Measurements from ENCODE around the gene RGL1.

Gene RGL1

GRCh38 chr1:183764981-183765380, 39.9 kb upstream of the RGL1 start:
- Histone ChIP-seq H4K20me1 (ENCODE audit: control insufficient read depth, insufficient read depth, low read depth, low read length) (no peaks in the 10 kb centered on the region), H3K9me3 (ENCODE audit: control insufficient read depth, insufficient read depth, low read length) (peaks cover 18% of the 10 kb centered on the region; the same call in 1 of the 2 replicates), H3K4me2 (ENCODE audit: low read length) (no peak overlapping the region), H3K27ac (ENCODE audit: low read depth, low read length) (no peak overlapping the region), H3K9me2 (replicated peaks; ENCODE audit: control insufficient read depth, low read length) (no peaks in the 10 kb centered on the region), H3K4me1 (ENCODE audit: control insufficient read depth, low read length) (no peaks in the 10 kb centered on the region), H3F3A (ENCODE audit: control insufficient read depth, insufficient read depth) (no peaks in the 10 kb centered on the region), H3K36me3 (ENCODE audit: control insufficient read depth, low read length) (no peaks in the 10 kb centered on the region), H3K79me2 (ENCODE audit: control insufficient read depth, low read length) (no peaks in the 10 kb centered on the region), H3K27me3 (ENCODE audit: control insufficient read depth, low read length) (no peaks in the 10 kb centered on the region), H3K4me3 (ENCODE audit: low read length) (no peak overlapping the region)
- TF ChIP-seq, protein P1, sequence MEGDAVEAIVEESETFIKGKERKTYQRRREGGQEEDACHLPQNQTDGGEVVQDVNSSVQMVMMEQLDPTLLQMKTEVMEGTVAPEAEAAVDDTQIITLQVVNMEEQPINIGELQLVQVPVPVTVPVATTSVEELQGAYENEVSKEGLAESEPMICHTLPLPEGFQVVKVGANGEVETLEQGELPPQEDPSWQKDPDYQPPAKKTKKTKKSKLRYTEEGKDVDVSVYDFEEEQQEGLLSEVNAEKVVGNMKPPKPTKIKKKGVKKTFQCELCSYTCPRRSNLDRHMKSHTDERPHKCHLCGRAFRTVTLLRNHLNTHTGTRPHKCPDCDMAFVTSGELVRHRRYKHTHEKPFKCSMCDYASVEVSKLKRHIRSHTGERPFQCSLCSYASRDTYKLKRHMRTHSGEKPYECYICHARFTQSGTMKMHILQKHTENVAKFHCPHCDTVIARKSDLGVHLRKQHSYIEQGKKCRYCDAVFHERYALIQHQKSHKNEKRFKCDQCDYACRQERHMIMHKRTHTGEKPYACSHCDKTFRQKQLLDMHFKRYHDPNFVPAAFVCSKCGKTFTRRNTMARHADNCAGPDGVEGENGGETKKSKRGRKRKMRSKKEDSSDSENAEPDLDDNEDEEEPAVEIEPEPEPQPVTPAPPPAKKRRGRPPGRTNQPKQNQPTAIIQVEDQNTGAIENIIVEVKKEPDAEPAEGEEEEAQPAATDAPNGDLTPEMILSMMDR (IDR thresholded peaks at IDR 0.05; ENCODE audit: low read depth, low read length, poor library complexity, severe bottlenecking) = no peak
- no peak for TF ChIP-seq EZH2phosphoT487 (IDR thresholded peaks at IDR 0.05; ENCODE audit: borderline replicate concordance, low read length)

- peaks cover 7% of the 10 kb centered on the region for H3K4me1 ChIP-seq (ENCODE audit: control insufficient read depth, low read length)
- no peaks in the 10 kb centered on the region for H4K20me1 ChIP-seq (ENCODE audit: control insufficient read depth, insufficient read depth, low read depth, low read length)
- H3K9me3 ChIP-seq (ENCODE audit: control insufficient read depth, insufficient read depth, low read length) = peaks cover 27% of the 10 kb centered on the region
- no peak overlapping the region for H3K4me2 ChIP-seq (ENCODE audit: low read length)
- no peak overlapping the region for H3K4me3 ChIP-seq (ENCODE audit: low read length)
- no peaks in the 10 kb centered on the region for H3K9me2 ChIP-seq (replicated peaks; ENCODE audit: control insufficient read depth, low read length)
- H3F3A ChIP-seq (ENCODE audit: control insufficient read depth, insufficient read depth) = no peaks in the 10 kb centered on the region
- H3K79me2 ChIP-seq (ENCODE audit: control insufficient read depth, low read length) = no peaks in the 10 kb centered on the region
- no peaks in the 10 kb centered on the region for H3K27me3 ChIP-seq (ENCODE audit: control insufficient read depth, low read length)
- no peak overlapping the region for H3K27ac ChIP-seq (ENCODE audit: low read depth, low read length)
- no peak for TF ChIP-seq EZH2phosphoT487 (IDR thresholded peaks at IDR 0.05; ENCODE audit: borderline replicate concordance, low read length)
- TF ChIP-seq, protein P1 (IDR thresholded peaks at IDR 0.05; ENCODE audit: low read depth, low read length, poor library complexity, severe bottlenecking) = no peak
- no peaks in the 10 kb centered on the region for H3K36me3 ChIP-seq (ENCODE audit: control insufficient read depth, low read length)
Observed at GRCh38 chr1:183769956-183770815, 34.7 kb upstream of the RGL1 start.

DNA sequence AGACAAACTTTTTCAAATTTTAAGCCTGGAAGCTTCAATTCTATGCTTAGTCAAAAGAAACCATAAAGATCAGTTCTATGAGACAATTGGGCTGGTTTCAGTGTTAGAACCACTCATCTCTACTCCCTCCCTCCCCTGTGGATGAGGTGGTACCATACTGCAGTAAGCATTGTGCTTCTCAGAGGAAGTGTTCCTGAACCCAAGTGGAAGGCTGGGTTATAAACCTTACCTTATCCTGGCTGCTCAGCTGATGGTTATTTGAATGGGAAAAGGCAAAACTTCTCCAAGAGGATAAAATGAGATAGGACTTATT, 34.1 kb upstream of the RGL1 start:
- peaks cover 7% of the 10 kb centered on the region for H3K4me1 ChIP-seq (ENCODE audit: control insufficient read depth, low read length)
- H3K4me2 ChIP-seq (ENCODE audit: low read length) = no peak overlapping the region
- TF ChIP-seq, protein P1 (IDR thresholded peaks at IDR 0.05; ENCODE audit: low read depth, low read length, poor library complexity, severe bottlenecking) = no peak
- no peak for TF ChIP-seq EZH2phosphoT487 (IDR thresholded peaks at IDR 0.05; ENCODE audit: borderline replicate concordance, low read length)
- H4K20me1 ChIP-seq (ENCODE audit: control insufficient read depth, insufficient read depth, low read depth, low read length) = no peaks in the 10 kb centered on the region
- no peaks in the 10 kb centered on the region for H3K79me2 ChIP-seq (ENCODE audit: control insufficient read depth, low read length)
- no peak overlapping the region for H3K4me3 ChIP-seq (ENCODE audit: low read length)
- no peaks in the 10 kb centered on the region for H3K27me3 ChIP-seq (ENCODE audit: control insufficient read depth, low read length)
- H3K9me3 ChIP-seq (ENCODE audit: control insufficient read depth, insufficient read depth, low read length) = peaks cover 30% of the 10 kb centered on the region
- no peak overlapping the region for H3K27ac ChIP-seq (ENCODE audit: low read depth, low read length)
- H3F3A ChIP-seq (ENCODE audit: control insufficient read depth, insufficient read depth) = no peaks in the 10 kb centered on the region
- no peaks in the 10 kb centered on the region for H3K36me3 ChIP-seq (ENCODE audit: control insufficient read depth, low read length)
- no peaks in the 10 kb centered on the region for H3K9me2 ChIP-seq (replicated peaks; ENCODE audit: control insufficient read depth, low read length)

Data from DOHH2 (cell line).